Measurements from ENCODE around the gene PDE12.

PDE12 gene, protein sequence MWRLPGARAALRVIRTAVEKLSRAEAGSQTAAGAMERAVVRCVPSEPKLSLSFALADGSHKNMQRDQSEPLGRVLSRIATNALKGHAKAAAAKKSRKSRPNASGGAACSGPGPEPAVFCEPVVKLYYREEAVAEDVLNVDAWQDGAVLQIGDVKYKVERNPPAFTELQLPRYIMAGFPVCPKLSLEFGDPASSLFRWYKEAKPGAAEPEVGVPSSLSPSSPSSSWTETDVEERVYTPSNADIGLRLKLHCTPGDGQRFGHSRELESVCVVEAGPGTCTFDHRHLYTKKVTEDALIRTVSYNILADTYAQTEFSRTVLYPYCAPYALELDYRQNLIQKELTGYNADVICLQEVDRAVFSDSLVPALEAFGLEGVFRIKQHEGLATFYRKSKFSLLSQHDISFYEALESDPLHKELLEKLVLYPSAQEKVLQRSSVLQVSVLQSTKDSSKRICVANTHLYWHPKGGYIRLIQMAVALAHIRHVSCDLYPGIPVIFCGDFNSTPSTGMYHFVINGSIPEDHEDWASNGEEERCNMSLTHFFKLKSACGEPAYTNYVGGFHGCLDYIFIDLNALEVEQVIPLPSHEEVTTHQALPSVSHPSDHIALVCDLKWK

DNA sequence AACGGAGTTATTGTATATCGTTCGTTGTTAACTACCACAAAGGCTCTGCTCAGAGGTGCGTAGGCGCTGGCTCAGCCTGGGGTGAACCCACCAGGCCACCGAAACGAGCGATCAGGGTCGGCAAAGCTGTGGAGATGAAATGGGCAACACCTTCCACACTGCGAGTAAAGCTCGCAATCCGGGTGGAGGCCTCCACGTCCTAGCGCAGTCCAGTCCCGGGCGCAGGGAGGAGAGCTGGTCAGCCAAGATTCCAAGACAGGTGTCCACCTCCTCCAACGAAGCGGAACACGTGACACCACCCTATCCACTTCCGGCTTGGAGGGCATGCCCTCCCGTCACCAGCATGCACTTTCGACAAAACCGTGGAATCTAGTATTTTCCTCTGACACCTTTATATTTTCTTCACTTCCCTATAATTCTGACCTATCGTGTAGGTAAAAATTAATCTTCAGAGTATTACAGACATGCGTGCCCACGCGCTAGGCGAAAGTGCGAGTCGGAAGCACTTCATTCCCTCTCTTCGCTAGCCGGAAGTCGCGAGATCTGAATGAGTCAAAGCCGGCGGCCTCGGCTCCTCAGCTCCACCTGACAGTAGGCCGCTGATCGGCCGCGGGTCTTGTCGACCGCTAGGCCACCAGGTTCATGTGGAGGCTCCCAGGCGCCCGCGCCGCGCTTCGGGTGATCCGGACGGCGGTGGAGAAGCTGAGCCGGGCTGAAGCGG lies at the start of gene PDE12:
PDE12 (plus strand) TSS at position 537 of the 721 bp plus-strand sequence; CDS start at position 643, 106 bp downstream.
- peak; percentile 60 to 65 (median 61) for DNase-seq (ENCODE audit: low read depth in 2 of 3, low spot score in 2 of 3)

DNA sequence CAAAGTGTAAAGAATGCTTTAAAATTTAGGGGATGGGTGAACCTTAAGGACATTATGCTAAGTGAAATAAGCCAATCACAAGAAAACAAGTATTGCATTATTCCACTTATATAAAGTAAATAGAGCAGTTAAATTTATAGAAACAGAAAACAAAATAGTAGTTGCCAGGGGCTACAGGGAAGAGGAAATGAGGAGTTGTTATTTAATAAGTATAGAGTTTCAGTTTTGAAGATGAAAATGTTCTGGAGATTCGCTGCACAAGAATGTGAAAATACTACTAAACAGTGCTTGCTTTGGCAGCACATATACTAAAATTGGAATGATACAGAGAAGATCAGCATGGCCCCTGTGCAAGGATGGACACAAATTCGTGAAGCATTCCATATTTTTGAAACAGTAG lies 43.9 kb upstream of the PDE12 start:
- no peak for DNase-seq (ENCODE audit: low read depth in 2 of 3, low spot score in 2 of 3)

DNA sequence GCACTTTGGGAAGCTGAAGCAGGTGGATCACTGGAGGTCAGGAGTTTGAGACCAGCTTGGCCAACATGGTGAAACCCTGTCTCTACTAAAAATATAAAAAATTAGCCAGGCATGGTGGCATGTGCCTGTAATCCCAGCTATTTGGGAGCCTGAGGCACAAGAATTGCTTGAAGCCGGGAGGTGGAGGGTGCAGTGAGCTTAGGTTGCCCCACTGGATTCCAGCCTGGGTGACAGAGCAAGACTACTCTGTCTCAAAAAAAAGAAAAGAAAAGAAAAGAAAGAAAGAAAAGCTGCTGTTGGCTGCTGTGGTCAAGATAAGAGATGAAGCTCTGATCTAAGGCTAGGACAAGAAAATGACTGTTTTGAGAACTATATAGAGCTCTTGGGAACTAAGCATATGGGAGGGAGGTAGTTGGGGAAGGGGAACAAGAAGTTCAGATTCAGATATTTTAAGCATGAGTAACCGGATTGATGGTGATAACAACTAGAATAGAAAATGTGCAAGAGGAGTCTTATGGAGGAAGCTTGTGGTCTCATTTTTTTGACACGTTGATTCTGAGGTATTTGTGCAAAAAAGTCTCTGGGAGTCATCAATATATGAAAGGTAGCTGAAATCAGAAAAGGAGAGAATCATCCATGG lies 37.7 kb upstream of the PDE12 start:
- DNase-seq (ENCODE audit: low read depth in 2 of 3, low spot score in 2 of 3): no peak

DNA sequence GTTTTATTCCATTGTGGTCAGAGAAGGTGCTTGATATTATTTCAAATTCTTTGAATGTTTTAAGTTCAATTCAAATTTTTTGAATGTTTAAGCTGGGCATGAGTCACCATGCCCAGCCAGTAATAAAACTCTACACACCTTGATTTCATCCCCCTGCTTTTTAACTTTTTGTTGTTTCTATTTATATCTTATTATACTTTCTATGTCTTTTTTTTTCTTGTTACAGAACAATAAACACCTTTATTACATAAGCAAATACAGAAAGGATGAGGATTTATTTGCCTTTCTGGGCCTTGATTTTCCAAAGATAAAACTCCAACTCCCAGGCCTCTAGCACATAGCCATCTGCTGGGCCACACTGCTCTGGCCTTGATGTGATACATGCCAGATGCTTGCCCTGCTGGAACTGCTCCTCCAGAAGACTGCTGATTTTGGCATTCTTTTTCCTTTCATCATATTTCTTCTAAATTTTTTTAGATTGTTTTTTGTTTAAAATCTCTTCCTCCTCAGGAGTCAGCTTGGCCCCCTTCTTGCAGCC lies 25.9 kb upstream of the PDE12 start:
- DNase-seq (ENCODE audit: low read depth in 2 of 3, low spot score in 2 of 3): no peak

DNA sequence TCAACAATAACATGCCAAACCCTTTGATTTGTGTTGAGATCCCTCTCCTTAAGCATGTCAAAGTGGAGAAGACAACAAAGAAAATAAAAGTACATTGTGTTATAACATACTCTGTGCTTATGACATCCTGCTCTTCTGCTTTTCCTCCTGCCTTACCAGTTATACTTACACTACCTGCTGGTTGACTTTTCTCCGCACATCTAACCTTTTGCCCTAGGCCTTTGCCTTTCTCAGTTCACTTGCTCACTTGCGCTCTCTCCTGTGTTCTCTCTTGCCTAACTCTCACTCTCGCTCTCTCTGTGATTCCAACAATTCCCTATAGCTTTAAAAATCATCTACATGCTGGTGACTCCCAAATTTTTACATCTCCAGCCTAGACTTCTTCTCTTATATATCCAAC lies 17.6 kb upstream of the PDE12 start:
- no peak for DNase-seq (ENCODE audit: low read depth in 2 of 3, low spot score in 2 of 3)

DNA sequence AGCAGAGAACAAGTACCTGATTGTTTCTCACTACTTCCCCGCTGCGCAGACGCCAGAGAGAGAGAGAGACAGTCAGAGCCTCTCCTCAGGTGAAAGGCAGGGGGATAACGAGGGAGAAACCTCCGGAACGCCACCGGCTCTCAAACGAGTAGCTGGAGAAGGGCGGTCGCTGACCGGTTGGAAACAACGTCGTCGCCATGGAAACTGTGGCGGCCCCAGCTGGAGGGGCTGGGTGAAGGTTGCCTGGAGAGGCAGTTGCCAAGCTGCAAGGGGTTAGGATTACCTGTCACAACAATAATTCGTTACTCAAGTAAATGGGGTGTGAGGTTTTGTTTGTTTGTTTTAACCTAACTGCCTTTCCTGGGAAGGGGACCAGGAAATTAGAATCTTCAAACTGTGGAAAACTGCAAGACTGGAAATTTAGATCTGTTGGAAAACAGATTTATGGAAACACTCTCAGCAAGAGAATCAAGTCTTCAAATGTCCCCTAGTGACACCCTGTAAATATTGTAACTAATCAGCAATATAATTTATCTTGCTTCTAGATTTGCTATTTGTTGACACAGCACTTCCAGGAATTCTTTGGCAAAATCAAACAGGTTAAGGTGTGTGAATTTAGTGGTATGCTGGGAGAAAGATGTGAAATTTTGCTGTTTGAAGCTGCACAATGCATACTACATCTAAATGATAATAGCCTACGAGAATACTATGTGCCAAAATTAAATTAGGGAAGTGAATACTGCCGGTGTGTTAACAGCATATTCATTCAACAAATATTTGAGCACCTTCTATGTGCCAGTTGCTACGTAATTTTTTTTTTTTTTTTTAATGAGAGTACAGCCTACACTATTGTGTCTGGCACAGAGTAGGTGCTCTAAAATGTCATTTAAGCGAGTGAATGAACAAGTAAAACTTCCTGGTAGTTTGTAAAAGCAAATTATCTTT lies 11.6 kb upstream of the PDE12 start, which contains the start of gene DNAH12:
DNAH12 (minus strand) TSS at position 164 of the 945 bp plus-strand sequence. CDS start 1,474 bp downstream, outside the sequence.
- DNase-seq (ENCODE audit: low read depth in 2 of 3, low spot score in 2 of 3): peak in 1 of 3 experiments; percentile 12

DNA sequence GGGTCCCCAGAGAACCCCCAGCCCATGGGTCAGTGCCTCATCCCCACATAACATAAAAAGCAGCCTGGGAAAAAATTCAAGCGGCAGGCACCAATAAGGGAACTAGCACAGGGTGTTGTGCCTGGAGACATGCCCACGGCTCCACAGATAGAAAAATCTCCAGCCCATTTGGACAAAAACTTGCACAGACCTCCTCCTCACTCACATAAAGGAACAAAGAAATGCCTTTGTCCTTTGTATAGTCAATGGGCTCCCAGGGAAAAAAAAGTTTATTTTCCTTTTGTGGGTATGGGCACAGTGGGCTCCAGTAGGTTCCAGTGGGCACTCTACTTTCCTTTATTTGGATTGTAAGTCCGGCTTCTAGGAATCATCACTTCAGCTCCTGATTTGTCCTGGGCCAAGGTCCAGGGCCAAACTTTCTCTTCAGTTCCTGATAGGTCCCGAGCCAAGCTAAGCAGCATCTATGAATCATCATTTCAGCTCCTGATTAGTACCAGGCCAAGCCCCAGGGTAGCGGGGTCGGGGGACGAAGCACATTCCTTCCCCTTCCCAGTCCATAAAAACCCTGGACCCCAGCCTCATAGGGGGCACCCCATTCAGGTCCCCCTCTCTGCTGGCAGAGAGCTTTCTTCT lies 10.3 kb upstream of the PDE12 start:
- DNase-seq (ENCODE audit: low read depth in 2 of 3, low spot score in 2 of 3): no peak

DNA sequence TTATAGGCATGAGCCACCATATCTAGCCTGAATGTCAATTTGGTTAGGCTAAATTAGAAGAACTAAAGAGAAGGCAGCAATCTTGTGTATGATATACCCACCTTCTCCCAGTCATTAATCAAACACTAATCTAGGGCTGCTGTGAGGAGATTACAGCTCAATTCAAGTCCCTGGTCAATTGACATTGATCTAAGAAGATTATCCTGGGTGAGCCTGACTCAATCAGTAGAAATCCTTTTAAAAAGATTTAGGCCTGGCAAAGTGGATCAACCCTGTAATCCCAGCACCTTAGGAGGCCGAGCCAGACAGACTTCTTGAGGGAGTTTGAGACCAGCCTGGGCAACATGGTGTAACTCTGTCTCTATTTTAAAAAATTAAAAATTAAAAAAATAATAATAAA lies 9.5 kb upstream of the PDE12 start:
- DNase-seq (ENCODE audit: low read depth in 2 of 3, low spot score in 2 of 3): no peak

DNA sequence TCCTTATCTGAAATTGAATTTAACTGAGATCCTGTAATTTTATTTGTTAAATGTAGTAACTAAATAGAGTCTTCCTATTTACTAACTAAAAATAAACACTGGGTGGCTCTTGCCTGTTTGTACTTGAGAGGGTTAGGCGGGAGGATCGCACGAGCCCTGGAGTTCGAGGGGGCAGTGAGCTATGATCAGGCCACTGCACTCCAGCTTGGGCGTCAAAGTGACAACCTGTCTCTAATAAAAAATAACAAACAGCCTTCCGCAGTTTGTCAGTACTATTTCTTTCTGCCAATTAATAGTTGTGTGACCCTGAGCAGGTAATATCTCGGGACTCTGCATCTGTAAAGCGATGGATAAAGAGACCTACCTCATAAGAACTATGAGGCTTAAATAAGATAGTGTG lies 768 bp upstream of the PDE12 start:
- no peak for DNase-seq (ENCODE audit: low read depth in 2 of 3, low spot score in 2 of 3)

DNA sequence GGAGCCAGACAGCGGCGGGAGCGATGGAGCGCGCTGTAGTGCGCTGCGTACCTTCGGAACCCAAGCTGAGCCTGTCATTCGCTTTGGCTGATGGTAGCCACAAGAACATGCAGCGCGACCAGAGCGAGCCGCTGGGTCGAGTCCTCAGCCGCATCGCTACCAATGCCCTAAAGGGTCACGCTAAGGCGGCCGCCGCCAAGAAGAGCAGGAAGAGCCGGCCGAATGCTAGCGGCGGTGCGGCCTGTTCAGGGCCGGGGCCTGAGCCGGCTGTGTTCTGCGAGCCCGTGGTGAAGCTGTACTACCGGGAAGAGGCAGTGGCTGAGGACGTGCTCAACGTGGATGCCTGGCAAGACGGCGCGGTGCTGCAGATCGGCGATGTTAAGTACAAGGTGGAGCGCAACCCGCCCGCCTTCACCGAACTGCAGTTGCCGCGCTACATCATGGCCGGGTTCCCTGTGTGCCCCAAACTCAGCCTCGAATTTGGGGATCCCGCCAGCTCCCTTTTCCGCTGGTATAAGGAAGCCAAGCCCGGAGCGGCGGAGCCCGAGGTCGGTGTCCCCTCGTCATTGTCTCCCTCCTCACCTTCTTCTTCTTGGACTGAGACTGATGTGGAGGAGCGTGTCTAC lies 498 bp downstream of the PDE12 start:
- DNase-seq (ENCODE audit: low read depth in 2 of 3, low spot score in 2 of 3): peak in 1 of 3 experiments; percentile 9

DNA sequence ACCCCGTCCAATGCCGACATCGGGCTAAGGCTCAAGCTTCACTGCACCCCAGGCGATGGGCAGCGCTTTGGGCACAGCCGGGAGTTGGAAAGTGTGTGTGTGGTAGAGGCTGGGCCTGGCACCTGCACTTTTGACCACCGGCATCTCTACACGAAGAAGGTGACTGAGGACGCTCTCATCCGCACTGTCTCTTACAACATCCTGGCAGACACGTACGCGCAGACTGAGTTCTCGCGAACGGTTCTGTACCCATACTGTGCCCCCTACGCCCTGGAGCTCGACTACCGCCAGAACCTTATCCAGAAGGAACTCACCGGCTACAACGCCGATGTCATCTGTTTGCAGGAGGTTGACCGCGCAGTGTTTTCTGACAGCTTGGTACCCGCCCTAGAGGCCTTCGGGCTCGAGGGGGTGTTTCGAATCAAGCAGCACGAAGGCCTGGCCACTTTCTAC lies 1.0 kb downstream of the PDE12 start:
- peak; percentile 11 to 24 (median 20) for DNase-seq (ENCODE audit: low read depth in 2 of 3, low spot score in 2 of 3)

DNA sequence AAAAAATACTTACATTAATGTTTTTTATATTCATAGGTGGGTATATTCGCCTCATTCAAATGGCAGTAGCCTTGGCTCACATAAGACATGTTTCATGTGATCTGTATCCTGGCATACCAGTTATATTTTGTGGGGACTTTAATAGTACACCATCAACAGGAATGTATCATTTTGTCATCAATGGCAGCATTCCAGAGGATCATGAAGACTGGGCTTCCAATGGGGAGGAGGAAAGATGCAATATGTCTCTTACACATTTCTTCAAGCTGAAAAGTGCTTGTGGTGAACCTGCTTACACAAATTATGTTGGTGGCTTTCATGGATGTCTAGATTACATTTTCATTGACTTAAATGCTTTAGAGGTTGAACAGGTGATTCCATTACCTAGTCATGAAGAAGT lies 3.5 kb downstream of the PDE12 start:
- no peak for DNase-seq (ENCODE audit: low read depth in 2 of 3, low spot score in 2 of 3)

DNA sequence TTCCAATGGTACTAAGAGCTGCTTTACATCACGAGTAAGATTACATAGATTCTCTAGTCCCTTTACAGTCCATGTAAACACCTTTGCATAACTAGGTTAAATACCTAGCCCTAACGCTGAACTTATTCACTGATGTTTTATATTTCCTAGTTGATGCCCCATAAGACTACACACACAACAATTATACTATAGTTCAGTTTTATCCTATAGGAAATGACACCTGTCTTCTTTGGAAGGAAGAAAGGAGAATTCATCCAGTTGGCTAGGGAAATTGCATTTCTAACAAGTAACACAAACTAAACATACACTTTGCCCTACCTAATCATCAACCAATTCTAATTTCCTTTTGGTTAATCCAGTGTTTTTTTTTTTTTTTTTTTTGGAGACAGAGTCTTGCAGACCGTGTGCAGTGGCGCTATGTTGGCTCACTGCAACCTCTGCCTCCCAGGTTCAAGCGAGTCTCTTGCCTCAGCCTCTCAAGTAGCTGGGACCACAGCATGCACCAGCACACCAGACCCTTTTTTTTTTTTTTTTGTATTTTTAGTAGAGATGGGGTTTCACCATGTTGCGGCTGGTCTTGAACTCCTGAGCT lies 13.9 kb downstream of the PDE12 start:
- no peak for DNase-seq (ENCODE audit: low read depth in 2 of 3, low spot score in 2 of 3)

DNA sequence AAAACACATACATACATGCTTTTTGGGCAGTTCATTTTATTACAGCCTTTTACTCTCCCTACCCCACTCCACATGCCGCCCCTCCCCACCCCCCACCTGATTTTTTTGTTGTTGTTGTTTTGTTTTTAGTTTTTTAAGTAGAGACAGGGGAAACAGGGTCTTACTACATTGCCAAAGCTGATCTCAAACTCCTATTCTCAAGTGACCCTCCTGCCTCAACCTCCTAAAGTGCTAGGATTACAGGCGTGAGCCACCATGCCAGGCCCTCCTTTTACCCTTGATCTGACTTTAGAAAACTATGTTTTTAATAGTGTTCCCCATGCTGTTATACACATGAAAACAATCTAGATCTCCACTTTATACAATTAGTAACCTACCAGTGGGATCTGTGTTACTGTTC lies 14.8 kb downstream of the PDE12 start:
- no peak for DNase-seq (ENCODE audit: low read depth in 2 of 3, low spot score in 2 of 3)

DNA sequence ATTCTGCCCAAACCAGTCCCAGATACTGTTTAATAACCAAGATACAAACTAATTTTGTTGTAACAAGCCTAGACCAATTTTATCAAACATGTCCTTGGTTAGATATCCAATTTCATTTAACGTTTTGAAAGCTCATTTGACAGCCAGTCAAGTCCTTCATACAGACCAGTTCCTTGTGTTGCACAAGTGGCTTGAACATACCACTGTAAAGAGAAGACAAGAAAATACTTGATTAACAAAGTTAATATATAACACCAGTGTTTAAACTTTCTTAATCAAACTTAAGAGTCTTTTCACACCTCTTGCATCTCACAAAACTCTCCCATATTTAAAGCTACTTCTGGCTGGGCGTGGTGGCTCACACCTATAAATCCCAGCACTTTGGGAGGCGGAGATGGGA lies 16.0 kb downstream of the PDE12 start:
- no peak for DNase-seq (ENCODE audit: low read depth in 2 of 3, low spot score in 2 of 3)

DNA sequence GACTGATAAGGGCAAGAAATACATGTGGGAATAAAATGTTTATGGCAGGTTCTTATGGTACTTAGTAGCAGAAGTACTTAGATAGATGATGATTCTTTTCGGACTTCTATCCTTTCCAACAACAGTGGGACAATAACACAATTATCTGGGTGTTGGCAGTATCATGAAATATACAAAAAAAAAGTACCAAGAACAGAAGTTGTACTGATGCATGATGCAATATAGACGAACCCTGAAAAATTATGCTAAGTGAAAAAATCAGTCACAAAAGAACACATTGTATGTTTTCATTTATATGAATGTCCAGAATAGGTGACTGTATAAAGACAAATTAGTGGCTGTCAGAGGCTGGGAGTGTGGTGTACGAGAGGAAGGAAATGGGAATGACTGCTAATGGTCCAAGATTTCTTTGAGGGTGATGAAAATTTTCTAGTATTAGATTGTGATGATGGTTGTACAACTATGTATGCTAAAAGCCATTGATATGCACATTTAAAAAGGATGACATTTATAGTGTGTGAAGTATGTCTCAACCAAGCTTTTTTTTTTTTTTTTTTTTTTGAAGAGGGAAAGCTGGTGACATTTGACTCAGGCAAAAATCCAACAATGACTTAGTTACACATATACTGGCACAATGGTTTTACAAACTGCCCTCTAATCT lies 20.0 kb downstream of the PDE12 start:
- no peak for DNase-seq (ENCODE audit: low read depth in 2 of 3, low spot score in 2 of 3)

DNA sequence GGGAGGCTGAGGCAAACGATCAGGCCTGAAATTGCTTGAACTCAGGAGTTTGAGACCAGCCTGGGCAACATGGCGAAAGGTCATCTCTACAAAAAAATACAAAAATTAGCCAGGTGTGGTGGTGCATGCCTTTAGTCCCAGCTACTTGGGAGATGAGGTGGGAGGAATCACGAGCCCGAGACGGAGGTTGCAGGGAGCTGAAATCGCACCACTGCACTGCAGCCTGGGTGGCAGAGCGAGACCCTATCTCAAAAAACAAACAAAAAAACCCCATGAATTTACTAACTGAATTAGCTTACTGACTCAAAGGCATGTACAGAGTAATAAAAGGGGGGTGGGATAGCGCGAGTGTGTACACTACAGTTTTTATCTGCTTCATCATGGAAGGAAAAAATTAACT lies 21.7 kb downstream of the PDE12 start:
- DNase-seq (ENCODE audit: low read depth in 2 of 3, low spot score in 2 of 3): no peak
